DOHH2 (cell line): ENCODE results near the gene CIBAR2.

Experiments
- H3F3A ChIP-seq: fragments of 200-600 bp; sonication (generic), shearing (Covaris generic); 2 replicates; pipeline ENCODE4 v1.6.0; 2016; ENCODE audit warnings: antibody characterized with exemption, mild to moderate bottlenecking; ENCODE audit not compliant: control insufficient read depth, insufficient read depth
- H3K27ac ChIP-seq: fragments of 200-600 bp; sonication (generic); 2 replicates; pipeline ENCODE4 v1.5.1; 2014; ENCODE audit warnings: low read depth, mild to moderate bottlenecking, low read length, moderate library complexity
- H3K27me3 ChIP-seq: fragments of 200-600 bp; sonication (generic); 2 replicates; pipeline ENCODE4 v1.6.1; 2014; ENCODE audit warnings: mild to moderate bottlenecking, low read length, mixed read lengths; ENCODE audit not compliant: control insufficient read depth
- H3K36me3 ChIP-seq: fragments of 200-600 bp; sonication (generic); 2 replicates; pipeline ENCODE4 v1.6.1; 2014; ENCODE audit warnings: mild to moderate bottlenecking, low read length, moderate library complexity, mixed read lengths; ENCODE audit not compliant: control insufficient read depth
- H3K4me1 ChIP-seq: fragments of 200-600 bp; sonication (generic); 2 replicates; pipeline ENCODE4 v1.6.1; 2014; ENCODE audit warnings: mild to moderate bottlenecking, low read length, mixed read lengths; ENCODE audit not compliant: control insufficient read depth
- H3K4me2 ChIP-seq: fragments of 200-600 bp; sonication (generic); 2 replicates; pipeline ENCODE4 v1.6.0; 2014; ENCODE audit warnings: mild to moderate bottlenecking, low read length, moderate library complexity
- H3K4me3 ChIP-seq: fragments of 200-600 bp; sonication (generic); 2 replicates; pipeline ENCODE4 v1.5.1; 2014; ENCODE audit warnings: mild to moderate bottlenecking, low read length, mixed read lengths
- H3K79me2 ChIP-seq: fragments of 200-600 bp; sonication (generic); 2 replicates; pipeline ENCODE4 v1.6.1; 2014; ENCODE audit warnings: mild to moderate bottlenecking, low read length, mixed read lengths; ENCODE audit not compliant: control insufficient read depth
- H3K9me2 ChIP-seq: fragments of 200-600 bp; sonication (generic); replicated peaks from 2 replicates; pipeline ENCODE4 v1.6.1; 2014; ENCODE audit warnings: mild to moderate bottlenecking, low read length, mixed read lengths; ENCODE audit not compliant: control insufficient read depth
- H3K9me3 ChIP-seq: fragments of 200-600 bp; sonication (generic); 2 replicates; pipeline ENCODE4 v1.6.1; 2014; ENCODE audit warnings: antibody characterized with exemption, low read length, mixed read lengths; ENCODE audit not compliant: control insufficient read depth, insufficient read depth
- H4K20me1 ChIP-seq: fragments of 200-600 bp; sonication (generic); 2 replicates; pipeline ENCODE4 v1.6.0; 2014; ENCODE audit warnings: low read depth, mild to moderate bottlenecking, antibody characterized with exemption, low read length, moderate library complexity; ENCODE audit not compliant: control insufficient read depth, insufficient read depth
- CTCF ChIP-seq: fragments of 200-600 bp; sonication (generic); IDR thresholded peaks from one replicate; pipeline ENCODE4 v1.5.1; 2014; ENCODE audit warnings: antibody characterized with exemption, mild to moderate bottlenecking, low read depth, low read length; ENCODE audit not compliant: poor library complexity, severe bottlenecking
- EZH2phosphoT487 ChIP-seq: fragments of 200-600 bp; sonication (generic); IDR thresholded peaks from 2 replicates; pipeline ENCODE4 v1.6.1; 2017; ENCODE audit warnings: borderline replicate concordance, mild to moderate bottlenecking, antibody characterized with exemption, low read length, moderate library complexity, mixed read lengths

Gene CIBAR2

GRCh38 chr16:85145188-85145587 lies 32.9 kb upstream of the CIBAR2 start:
- Histone ChIP-seq H3K27me3 (no peaks in the 10 kb centered on the region), H3K9me2 (no peaks in the 10 kb centered on the region), H3K4me2 (no peak overlapping the region), H3K27ac (no peak overlapping the region), H3K9me3 (no peaks in the 10 kb centered on the region), H3K36me3 (no peaks in the 10 kb centered on the region), H3K4me3 (no peak overlapping the region), H3F3A (no peaks in the 10 kb centered on the region), H3K4me1 (no peaks in the 10 kb centered on the region), H4K20me1 (no peaks in the 10 kb centered on the region), H3K79me2 (no peaks in the 10 kb centered on the region)
- TF ChIP-seq CTCF = no peak

- Histone ChIP-seq H3K4me2 (no peak overlapping the region), H3K27me3 (no peaks in the 10 kb centered on the region)
These were observed 32.0 kb upstream of the CIBAR2 start for GRCh38 chr16:85144026-85144915.

GRCh38 chr16:85142771-85143211 lies 30.5 kb upstream of the CIBAR2 start:
- no peaks in the 10 kb centered on the region for H3K9me3 ChIP-seq
- TF ChIP-seq CTCF = no peak
- no peak for TF ChIP-seq EZH2phosphoT487
- H3K27me3 ChIP-seq = no peaks in the 10 kb centered on the region
- H3F3A ChIP-seq = no peaks in the 10 kb centered on the region
- no peaks in the 10 kb centered on the region for H3K9me2 ChIP-seq
- H3K4me3 ChIP-seq = no peak overlapping the region
- no peak overlapping the region for H3K27ac ChIP-seq
- no peaks in the 10 kb centered on the region for H4K20me1 ChIP-seq
- H3K4me2 ChIP-seq = no peak overlapping the region
- no peaks in the 10 kb centered on the region for H3K36me3 ChIP-seq
- H3K4me1 ChIP-seq = no peaks in the 10 kb centered on the region
- no peaks in the 10 kb centered on the region for H3K79me2 ChIP-seq

More at GRCh38 chr16:85144026-85144915, 32.0 kb upstream of the CIBAR2 start:
- H3K9me2 ChIP-seq = no peaks in the 10 kb centered on the region
- no peaks in the 10 kb centered on the region for H3K36me3 ChIP-seq
- TF ChIP-seq EZH2phosphoT487 (no peak), CTCF (no peak)
- no peaks in the 10 kb centered on the region for H3K4me1 ChIP-seq
- no peaks in the 10 kb centered on the region for H4K20me1 ChIP-seq
- H3K27ac ChIP-seq = no peak overlapping the region
- no peak overlapping the region for H3K4me3 ChIP-seq
- H3K9me3 ChIP-seq = no peaks in the 10 kb centered on the region
- H3F3A ChIP-seq = no peaks in the 10 kb centered on the region
- H3K79me2 ChIP-seq = no peaks in the 10 kb centered on the region
